Measurements from ENCODE around the gene AMIGO3. TPM values are rescaled to one million over a fixed set of nuclear protein-coding genes. Genes with fewer than 3 reads are reported as not detected.

Gene AMIGO3
- total and polyA plus RNA-seq, 2 experiments from 2014 or later = 2.9 to 10.4 TPM

DNA sequence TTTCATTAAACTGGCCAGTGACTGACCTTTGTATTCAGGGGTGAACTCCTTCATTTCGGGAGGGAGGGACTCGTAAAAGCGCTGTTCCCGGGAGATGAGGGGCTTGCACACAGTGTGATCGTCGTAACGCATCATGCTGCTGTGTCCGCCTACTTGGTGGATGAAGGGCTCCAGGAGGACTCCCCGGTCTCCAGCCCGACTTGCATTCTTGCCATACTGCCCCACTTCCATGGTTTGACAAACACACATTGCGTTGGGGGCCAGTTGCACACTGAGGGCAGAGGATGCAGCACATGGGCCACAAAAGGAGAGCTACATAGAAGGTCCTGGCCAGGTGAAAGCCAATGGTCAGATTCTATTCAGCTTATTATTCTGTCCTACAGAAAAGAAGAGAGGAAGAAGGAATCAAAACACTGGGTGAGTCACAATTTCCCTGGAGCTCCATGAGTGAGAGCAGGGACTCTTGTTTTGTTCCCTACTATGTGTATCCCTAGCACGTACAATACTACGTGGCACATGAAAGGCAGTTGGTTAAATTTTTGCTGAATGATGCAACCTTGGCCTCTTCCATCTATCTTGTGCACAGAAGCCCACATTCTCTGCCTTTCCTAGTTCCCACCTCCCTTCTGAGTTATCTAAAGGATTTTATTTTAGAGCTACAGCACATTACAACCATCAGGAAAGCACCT is 28.5 kb upstream of the AMIGO3 start:
- no peaks in the 10 kb centered on the region; the same call in 2 of the 3 replicates for H3K4me1 Mint-ChIP-seq
- no peak overlapping the region for H3K4me2 ChIP-seq
- no peaks in the 10 kb centered on the region for H3K27me3 ChIP-seq (ENCODE audit: insufficient read depth)
- no peaks in the 10 kb centered on the region for H3K9me2 ChIP-seq (ENCODE audit: insufficient read depth)
- no peak overlapping the region for H3K4me3 Mint-ChIP-seq
- H3K27ac ChIP-seq (ENCODE audit: low read depth) = peak overlapping the region; percentile 47
- peaks cover 42% of the 10 kb centered on the region for H3K79me2 ChIP-seq (replicated peaks; ENCODE audit: insufficient read depth)
- peaks cover 17% of the 10 kb centered on the region for H4K20me1 ChIP-seq (replicated peaks; ENCODE audit: insufficient read depth)
- H3K4me1 ChIP-seq (ENCODE audit: insufficient read depth) = no peaks in the 10 kb centered on the region
- H3K36me3 Mint-ChIP-seq (ENCODE audit: low read depth) = peaks cover 5% of the 10 kb centered on the region; the same call in 1 of the 3 replicates
- H3K9me3 Mint-ChIP-seq = no peaks in the 10 kb centered on the region
- peak overlapping the region; percentile 68; the same call in 1 of the 2 replicates for H3K27ac Mint-ChIP-seq
- H2AFZ ChIP-seq = no peak overlapping the region
- ATAC-seq (no peak), DNase-seq (ENCODE audit: low spot score) (no peak)
- H3K27me3 Mint-ChIP-seq (ENCODE audit: insufficient read depth, low read depth, poor library complexity) = no peaks in the 10 kb centered on the region
- no peaks in the 10 kb centered on the region for H3K36me3 ChIP-seq (ENCODE audit: insufficient read depth)
- no peak overlapping the region for H3K4me3 ChIP-seq
- TF ChIP-seq NANOG (IDR thresholded peaks at IDR 0.05; ENCODE audit: borderline replicate concordance) (no peak), EZH2 (IDR thresholded peaks at IDR 0.05; ENCODE audit: low read depth, unreplicated experiment) (no peak), ZNF114 (CRISPR knock-in tag; IDR thresholded peaks at IDR 0.05) (no peak), STAT1 (IDR thresholded peaks at IDR 0.05; ENCODE audit: unreplicated experiment) (no peak), CREB1 (CRISPR knock-in tag; IDR thresholded peaks at IDR 0.05; ENCODE audit: low read depth) (no peak), ZNF331 (CRISPR knock-in tag; IDR thresholded peaks at IDR 0.05; ENCODE audit: low read depth) (no peak), POLR2AphosphoS5 (IDR thresholded peaks at IDR 0.05; ENCODE audit: low read depth) (no peak), JUNB (IDR thresholded peaks at IDR 0.05; ENCODE audit: unreplicated experiment) (no peak), EZH2phosphoT487 (IDR thresholded peaks at IDR 0.05; ENCODE audit: unreplicated experiment) (no peak)
- TF ChIP-seq, protein P1, sequence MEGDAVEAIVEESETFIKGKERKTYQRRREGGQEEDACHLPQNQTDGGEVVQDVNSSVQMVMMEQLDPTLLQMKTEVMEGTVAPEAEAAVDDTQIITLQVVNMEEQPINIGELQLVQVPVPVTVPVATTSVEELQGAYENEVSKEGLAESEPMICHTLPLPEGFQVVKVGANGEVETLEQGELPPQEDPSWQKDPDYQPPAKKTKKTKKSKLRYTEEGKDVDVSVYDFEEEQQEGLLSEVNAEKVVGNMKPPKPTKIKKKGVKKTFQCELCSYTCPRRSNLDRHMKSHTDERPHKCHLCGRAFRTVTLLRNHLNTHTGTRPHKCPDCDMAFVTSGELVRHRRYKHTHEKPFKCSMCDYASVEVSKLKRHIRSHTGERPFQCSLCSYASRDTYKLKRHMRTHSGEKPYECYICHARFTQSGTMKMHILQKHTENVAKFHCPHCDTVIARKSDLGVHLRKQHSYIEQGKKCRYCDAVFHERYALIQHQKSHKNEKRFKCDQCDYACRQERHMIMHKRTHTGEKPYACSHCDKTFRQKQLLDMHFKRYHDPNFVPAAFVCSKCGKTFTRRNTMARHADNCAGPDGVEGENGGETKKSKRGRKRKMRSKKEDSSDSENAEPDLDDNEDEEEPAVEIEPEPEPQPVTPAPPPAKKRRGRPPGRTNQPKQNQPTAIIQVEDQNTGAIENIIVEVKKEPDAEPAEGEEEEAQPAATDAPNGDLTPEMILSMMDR (conservative IDR thresholded peaks at IDR 0.05; ENCODE audit: low read depth in 2 of 2) = no peak
- TF ChIP-seq, protein P2, sequence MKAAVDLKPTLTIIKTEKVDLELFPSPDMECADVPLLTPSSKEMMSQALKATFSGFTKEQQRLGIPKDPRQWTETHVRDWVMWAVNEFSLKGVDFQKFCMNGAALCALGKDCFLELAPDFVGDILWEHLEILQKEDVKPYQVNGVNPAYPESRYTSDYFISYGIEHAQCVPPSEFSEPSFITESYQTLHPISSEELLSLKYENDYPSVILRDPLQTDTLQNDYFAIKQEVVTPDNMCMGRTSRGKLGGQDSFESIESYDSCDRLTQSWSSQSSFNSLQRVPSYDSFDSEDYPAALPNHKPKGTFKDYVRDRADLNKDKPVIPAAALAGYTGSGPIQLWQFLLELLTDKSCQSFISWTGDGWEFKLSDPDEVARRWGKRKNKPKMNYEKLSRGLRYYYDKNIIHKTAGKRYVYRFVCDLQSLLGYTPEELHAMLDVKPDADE (IDR thresholded peaks at IDR 0.05) = no peak
- TF ChIP-seq, protein P3, sequence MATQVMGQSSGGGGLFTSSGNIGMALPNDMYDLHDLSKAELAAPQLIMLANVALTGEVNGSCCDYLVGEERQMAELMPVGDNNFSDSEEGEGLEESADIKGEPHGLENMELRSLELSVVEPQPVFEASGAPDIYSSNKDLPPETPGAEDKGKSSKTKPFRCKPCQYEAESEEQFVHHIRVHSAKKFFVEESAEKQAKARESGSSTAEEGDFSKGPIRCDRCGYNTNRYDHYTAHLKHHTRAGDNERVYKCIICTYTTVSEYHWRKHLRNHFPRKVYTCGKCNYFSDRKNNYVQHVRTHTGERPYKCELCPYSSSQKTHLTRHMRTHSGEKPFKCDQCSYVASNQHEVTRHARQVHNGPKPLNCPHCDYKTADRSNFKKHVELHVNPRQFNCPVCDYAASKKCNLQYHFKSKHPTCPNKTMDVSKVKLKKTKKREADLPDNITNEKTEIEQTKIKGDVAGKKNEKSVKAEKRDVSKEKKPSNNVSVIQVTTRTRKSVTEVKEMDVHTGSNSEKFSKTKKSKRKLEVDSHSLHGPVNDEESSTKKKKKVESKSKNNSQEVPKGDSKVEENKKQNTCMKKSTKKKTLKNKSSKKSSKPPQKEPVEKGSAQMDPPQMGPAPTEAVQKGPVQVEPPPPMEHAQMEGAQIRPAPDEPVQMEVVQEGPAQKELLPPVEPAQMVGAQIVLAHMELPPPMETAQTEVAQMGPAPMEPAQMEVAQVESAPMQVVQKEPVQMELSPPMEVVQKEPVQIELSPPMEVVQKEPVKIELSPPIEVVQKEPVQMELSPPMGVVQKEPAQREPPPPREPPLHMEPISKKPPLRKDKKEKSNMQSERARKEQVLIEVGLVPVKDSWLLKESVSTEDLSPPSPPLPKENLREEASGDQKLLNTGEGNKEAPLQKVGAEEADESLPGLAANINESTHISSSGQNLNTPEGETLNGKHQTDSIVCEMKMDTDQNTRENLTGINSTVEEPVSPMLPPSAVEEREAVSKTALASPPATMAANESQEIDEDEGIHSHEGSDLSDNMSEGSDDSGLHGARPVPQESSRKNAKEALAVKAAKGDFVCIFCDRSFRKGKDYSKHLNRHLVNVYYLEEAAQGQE (IDR thresholded peaks at IDR 0.05; ENCODE audit: unreplicated experiment) = no peak
- TF ChIP-seq, protein P4, sequence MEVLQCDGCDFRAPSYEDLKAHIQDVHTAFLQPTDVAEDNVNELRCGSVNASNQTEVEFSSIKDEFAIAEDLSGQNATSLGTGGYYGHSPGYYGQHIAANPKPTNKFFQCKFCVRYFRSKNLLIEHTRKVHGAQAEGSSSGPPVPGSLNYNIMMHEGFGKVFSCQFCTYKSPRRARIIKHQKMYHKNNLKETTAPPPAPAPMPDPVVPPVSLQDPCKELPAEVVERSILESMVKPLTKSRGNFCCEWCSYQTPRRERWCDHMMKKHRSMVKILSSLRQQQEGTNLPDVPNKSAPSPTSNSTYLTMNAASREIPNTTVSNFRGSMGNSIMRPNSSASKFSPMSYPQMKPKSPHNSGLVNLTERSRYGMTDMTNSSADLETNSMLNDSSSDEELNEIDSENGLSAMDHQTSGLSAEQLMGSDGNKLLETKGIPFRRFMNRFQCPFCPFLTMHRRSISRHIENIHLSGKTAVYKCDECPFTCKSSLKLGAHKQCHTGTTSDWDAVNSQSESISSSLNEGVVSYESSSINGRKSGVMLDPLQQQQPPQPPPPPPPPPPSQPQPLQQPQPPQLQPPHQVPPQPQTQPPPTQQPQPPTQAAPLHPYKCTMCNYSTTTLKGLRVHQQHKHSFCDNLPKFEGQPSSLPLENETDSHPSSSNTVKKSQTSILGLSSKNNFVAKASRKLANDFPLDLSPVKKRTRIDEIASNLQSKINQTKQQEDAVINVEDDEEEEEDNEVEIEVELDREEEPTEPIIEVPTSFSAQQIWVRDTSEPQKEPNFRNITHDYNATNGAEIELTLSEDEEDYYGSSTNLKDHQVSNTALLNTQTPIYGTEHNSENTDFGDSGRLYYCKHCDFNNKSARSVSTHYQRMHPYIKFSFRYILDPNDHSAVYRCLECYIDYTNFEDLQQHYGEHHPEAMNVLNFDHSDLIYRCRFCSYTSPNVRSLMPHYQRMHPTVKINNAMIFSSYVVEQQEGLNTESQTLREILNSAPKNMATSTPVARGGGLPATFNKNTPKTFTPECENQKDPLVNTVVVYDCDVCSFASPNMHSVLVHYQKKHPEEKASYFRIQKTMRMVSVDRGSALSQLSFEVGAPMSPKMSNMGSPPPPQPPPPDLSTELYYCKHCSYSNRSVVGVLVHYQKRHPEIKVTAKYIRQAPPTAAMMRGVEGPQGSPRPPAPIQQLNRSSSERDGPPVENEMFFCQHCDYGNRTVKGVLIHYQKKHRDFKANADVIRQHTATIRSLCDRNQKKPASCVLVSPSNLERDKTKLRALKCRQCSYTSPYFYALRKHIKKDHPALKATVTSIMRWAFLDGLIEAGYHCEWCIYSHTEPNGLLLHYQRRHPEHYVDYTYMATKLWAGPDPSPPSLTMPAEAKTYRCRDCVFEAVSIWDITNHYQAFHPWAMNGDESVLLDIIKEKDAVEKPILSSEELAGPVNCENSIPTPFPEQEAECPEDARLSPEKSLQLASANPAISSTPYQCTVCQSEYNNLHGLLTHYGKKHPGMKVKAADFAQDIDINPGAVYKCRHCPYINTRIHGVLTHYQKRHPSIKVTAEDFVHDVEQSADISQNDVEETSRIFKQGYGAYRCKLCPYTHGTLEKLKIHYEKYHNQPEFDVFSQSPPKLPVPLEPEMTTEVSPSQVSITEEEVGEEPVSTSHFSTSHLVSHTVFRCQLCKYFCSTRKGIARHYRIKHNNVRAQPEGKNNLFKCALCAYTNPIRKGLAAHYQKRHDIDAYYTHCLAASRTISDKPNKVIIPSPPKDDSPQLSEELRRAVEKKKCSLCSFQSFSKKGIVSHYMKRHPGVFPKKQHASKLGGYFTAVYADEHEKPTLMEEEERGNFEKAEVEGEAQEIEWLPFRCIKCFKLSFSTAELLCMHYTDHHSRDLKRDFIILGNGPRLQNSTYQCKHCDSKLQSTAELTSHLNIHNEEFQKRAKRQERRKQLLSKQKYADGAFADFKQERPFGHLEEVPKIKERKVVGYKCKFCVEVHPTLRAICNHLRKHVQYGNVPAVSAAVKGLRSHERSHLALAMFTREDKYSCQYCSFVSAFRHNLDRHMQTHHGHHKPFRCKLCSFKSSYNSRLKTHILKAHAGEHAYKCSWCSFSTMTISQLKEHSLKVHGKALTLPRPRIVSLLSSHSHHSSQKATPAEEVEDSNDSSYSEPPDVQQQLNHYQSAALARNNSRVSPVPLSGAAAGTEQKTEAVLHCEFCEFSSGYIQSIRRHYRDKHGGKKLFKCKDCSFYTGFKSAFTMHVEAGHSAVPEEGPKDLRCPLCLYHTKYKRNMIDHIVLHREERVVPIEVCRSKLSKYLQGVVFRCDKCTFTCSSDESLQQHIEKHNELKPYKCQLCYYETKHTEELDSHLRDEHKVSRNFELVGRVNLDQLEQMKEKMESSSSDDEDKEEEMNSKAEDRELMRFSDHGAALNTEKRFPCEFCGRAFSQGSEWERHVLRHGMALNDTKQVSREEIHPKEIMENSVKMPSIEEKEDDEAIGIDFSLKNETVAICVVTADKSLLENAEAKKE (CRISPR knock-in tag; IDR thresholded peaks at IDR 0.05) = no peak
- 0 out of 2 replicates have a peak, but pooled peaks cover 4% of the 10 kb centered on the region for H3F3A ChIP-seq (replicated peaks; ENCODE audit: low read depth)
